Stomach (tissue), 9 donors: ENCODE measurements around the gene CCDC106. TPM values are rescaled to one million over a fixed set of nuclear protein-coding genes. Genes with fewer than 3 reads are reported as not detected.

Experiments
- DNase-seq, 2 donors: peaks; one replicate each; pipeline versions ENCODE4 v3.0.0 to v3.0.0-alpha.2; 2013 to 2019
- H3K27ac ChIP-seq, 5 donors: fragments of 200-600 bp in 4 of 5; sonication (generic) in 4 of 5; one replicate each; pipeline ENCODE4 v1.5.1; 2013 to 2019; ENCODE audit warnings: mild to moderate bottlenecking in 1 of 5, moderate library complexity in 1 of 5
- H3K27me3 ChIP-seq, 3 donors: fragments of 200-600 bp; sonication (generic); one replicate each; pipeline ENCODE4 v1.5.1; 2017 to 2019; ENCODE audit warnings: mixed run types in 1 of 3
- H3K36me3 ChIP-seq, 4 donors: fragments of 200-600 bp; sonication (generic); 1 replicate in 3 of 4; 2 replicates in 1 of 4; pipeline ENCODE4 v1.5.1; 2016 to 2019
- H3K4me1 ChIP-seq, 4 donors: fragments of 200-600 bp; sonication (generic); one replicate each; pipeline ENCODE4 v1.5.1; 2016 to 2019
- H3K4me3 ChIP-seq, 4 donors: fragments of 200-600 bp; sonication (generic) in 3 of 4; one replicate each; pipeline ENCODE4 v1.5.1; 2016 to 2019; ENCODE audit warnings: mild to moderate bottlenecking in 1 of 4
- H3K9me3 ChIP-seq, 4 donors: fragments of 200-600 bp; sonication (generic); one replicate each; pipeline ENCODE4 v1.5.1; 2016 to 2019
- CTCF ChIP-seq, 7 experiments: fragments of 450-650 bp in 4 of 7; fragments of 200-600 bp in 3 of 7; sonication (generic) in 3 of 7; IDR thresholded peaks; one replicate each; pipeline ENCODE4 v1.5.1; 2016 to 2019; ENCODE audit warnings: antibody characterized with exemption in 7 of 7, control low read depth in 2 of 7, mild to moderate bottlenecking in 1 of 7
- EP300 ChIP-seq: sonication (generic); formaldehyde crosslinking; IDR thresholded peaks from one replicate; pipeline ENCODE4 v1.6.1; 2017; ENCODE audit warnings: antibody characterized with exemption
- POLR2A ChIP-seq, 4 donors: fragments of 450-650 bp; IDR thresholded peaks; one replicate each; pipeline ENCODE4 v1.6.1; 2016; ENCODE audit warnings: antibody characterized with exemption in 4 of 4, control low read depth in 2 of 4, mild to moderate bottlenecking in 1 of 4, moderate library complexity in 1 of 4
- POLR2AphosphoS5 ChIP-seq, 3 donors: sonication (generic); formaldehyde crosslinking; IDR thresholded peaks; one replicate each; pipeline ENCODE4 v1.6.1; 2016; ENCODE audit warnings: antibody characterized with exemption in 3 of 3
- WGBS, 5 donors: extraction: QIAGEN DNeasy Blood & Tissue Kit in 3 of 5; methylation state at CpG; one replicate each; pipeline versions ENCODE4 v1.1.5 to v1.1.7; 2013 to 2018; 5-methylcytosine and 5-hydroxymethylcytosine counted together
- intact Hi-C: fragments of 100-400 bp; cut with DNase I; formaldehyde crosslinking; loops from one replicate; pipeline ENCODE4 v1.15.1; 2023; ENCODE audit warnings: low total_unique reads
- polyA plus RNA-seq, 3 donors: library from polyadenylated mRNA; stranded (reverse); fragments of 200-250 nt; gene quantifications; one replicate each; pipeline ENCODE4 v1.2.3, GENCODE V29; 2013
- total RNA-seq, 5 donors: library from RNA; depleted of rRNA; stranded (reverse); fragments of >200 nt; gene quantifications; one replicate each; pipeline versions ENCODE4 v1.1.0 to v1.2.3, GENCODE V29; 2014 to 2016
- donor health status: healthy with polysubstance abuse.
- donor health status: Bipolar disorder and iron deficiency.
- donor health status: healthy.

The CCDC106 gene
- total and polyA plus RNA-seq, 8 donors = 3.5 to 25.5 (median 13.7) TPM

GRCh38 chr19:55651236-55651635 lies 3.2 kb downstream of the CCDC106 start:
- Histone ChIP-seq H3K36me3 (peaks cover 0 to 26% (median 15%) of the 10 kb centered on the region in 4 donors), H3K27ac (no peak overlapping the region), H3K4me1 (peaks cover 30 to 60% (median 51%) of the 10 kb centered on the region in 4 donors), H3K27me3 (no peaks in the 10 kb centered on the region), H3K9me3 (no peaks in the 10 kb centered on the region), H3K4me3 (no peak overlapping the region)
- DNase-seq = no peak
- 82 to 90% (median 88%) methylated on average over 14 to 18 of the region's 18 CpGs for WGBS, 5 donors
- intact Hi-C loops = no loop called here
- no peak for TF ChIP-seq CTCF (IDR thresholded peaks at IDR 0.05)
- TF ChIP-seq POLR2A (IDR thresholded peaks at IDR 0.05) = no peak
- no peak for TF ChIP-seq EP300

GRCh38 chr19:55652311-55653128 lies 4.5 kb downstream of the CCDC106 start:
- Histone ChIP-seq H3K4me3 (no peak overlapping the region), H3K36me3 (peaks cover 0 to 25% (median 15%) of the 10 kb centered on the region in 4 donors), H3K27me3 (no peaks in the 10 kb centered on the region), H3K9me3 (no peaks in the 10 kb centered on the region), H3K27ac (peak overlapping the region in 2 of 5 donors; percentile 94 to 98), H3K4me1 (peaks cover 34 to 62% (median 54%) of the 10 kb centered on the region in 4 donors)
- intact Hi-C loops = no loop called here
- DNase-seq = peak in 1 of 2 donors; percentile 50
- no peak for TF ChIP-seq EP300
- TF ChIP-seq CTCF (IDR thresholded peaks at IDR 0.05) = no peak
- TF ChIP-seq POLR2A (IDR thresholded peaks at IDR 0.05) = no peak
- no peak for TF ChIP-seq POLR2AphosphoS5 (IDR thresholded peaks at IDR 0.05)
- WGBS, 5 donors = 79 to 86% (median 85%) methylated on average over 61 to 71 of the region's 71 CpGs

- Histone ChIP-seq H3K27me3 (no peaks in the 10 kb centered on the region), H3K4me1 (peaks cover 43 to 67% (median 57%) of the 10 kb centered on the region in 4 donors), H3K36me3 (peaks cover 4 to 31% (median 19%) of the 10 kb centered on the region in 4 donors), H3K9me3 (no peaks in the 10 kb centered on the region), H3K4me3 (peak overlapping the region; percentile 68 to 96 (median 82)), H3K27ac (peak overlapping the region; percentile 94 to 98 (median 97))
- peak; percentile 98 to 99 for DNase-seq
- 0% methylated on average over 55 to 57 of the region's 57 CpGs for WGBS, 5 donors
- peak in 1 of 4 donors; percentile 54 for TF ChIP-seq POLR2A (IDR thresholded peaks at IDR 0.05)
- TF ChIP-seq CTCF (IDR thresholded peaks at IDR 0.05) = peak in 6 of 7 experiments; percentile 91 to 100 (median 98)
- peak; percentile 34 to 83 (median 69) for TF ChIP-seq POLR2AphosphoS5 (IDR thresholded peaks at IDR 0.05)
- TF ChIP-seq EP300 = no peak
- intact Hi-C loops = no loop called here
These were observed 5.8 kb downstream of the CCDC106 start for GRCh38 chr19:55653651-55654322.

DNA sequence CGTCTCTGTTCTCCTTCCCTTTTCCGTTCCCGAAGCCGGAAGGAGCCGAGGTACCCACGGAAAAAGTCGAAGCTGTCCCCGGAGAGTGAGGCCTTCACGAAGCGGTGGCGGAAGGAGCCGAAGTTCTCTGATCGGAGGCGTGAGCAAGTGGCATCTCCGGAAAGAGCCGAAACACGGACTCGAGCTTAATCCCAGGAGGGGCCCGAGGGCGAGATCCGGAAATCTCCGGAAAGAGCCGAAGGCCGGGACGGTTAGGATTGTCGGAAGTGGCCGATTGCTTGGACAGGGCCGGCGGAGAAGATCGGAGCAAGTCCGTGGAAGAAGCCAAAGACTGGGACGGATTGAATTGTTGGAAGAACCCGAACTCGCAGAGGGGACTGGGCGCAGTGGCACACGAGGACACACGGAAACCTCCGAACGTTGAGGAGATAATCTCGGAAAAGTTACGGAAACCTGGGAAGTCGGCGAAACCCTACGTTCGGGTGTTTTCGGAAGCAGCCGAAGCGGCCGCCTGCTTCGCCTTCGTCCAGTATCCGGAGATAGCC lies 6.4 kb downstream of the CCDC106 start:
- DNase-seq = peak; percentile 100
- 0% methylated on average over 45 to 52 of the region's 52 CpGs for WGBS, 5 donors
- peaks cover 4 to 37% (median 25%) of the 10 kb centered on the region in 4 donors for H3K36me3 ChIP-seq
- H3K4me3 ChIP-seq = peak overlapping the region; percentile 68 to 96 (median 82)
- H3K27ac ChIP-seq = peak overlapping the region; percentile 94 to 98 (median 97)
- no peaks in the 10 kb centered on the region for H3K9me3 ChIP-seq
- intact Hi-C loops = no loop called here
- peaks cover 44 to 67% (median 57%) of the 10 kb centered on the region in 4 donors for H3K4me1 ChIP-seq
- no peaks in the 10 kb centered on the region for H3K27me3 ChIP-seq
- TF ChIP-seq CTCF (IDR thresholded peaks at IDR 0.05) (no peak), EP300 (no peak), POLR2A (IDR thresholded peaks at IDR 0.05) (no peak), POLR2AphosphoS5 (IDR thresholded peaks at IDR 0.05) (no peak)
